ENCODE results near the gene COQ8A.
"Not testable (repeated sequence)": the region's sequence is repeated elsewhere in the genome, so short reads cannot be mapped to it uniquely, and the experiment has no call there.

GRCh38 chr1:226999579-226999978 is 59.5 kb downstream of the COQ8A start:
- TF ChIP-seq POLR2A, CTCF (IDR thresholded peaks at IDR 0.05): not testable (repeated sequence)
